MM.1S (cell line): ENCODE results near the gene DAB2IP.

Source experiments
- DNase-seq: peaks from one replicate; pipeline ENCODE4 v3.0.0-alpha.2; 2015
- H2AFZ ChIP-seq: fragments of 300-600 bp; sonication (generic); 2 replicates; pipeline ENCODE4 v1.6.0; 2016; ENCODE audit warnings: antibody characterized with exemption, low read length
- H3F3A ChIP-seq: fragments of 300-600 bp; sonication (generic); 2 replicates; pipeline ENCODE4 v1.6.1; 2016; ENCODE audit warnings: mild to moderate bottlenecking, antibody characterized with exemption, low read length, moderate library complexity, mixed read lengths; ENCODE audit not compliant: insufficient read depth
- H3K27ac ChIP-seq: fragments of 300-600 bp; sonication (generic); 2 replicates; pipeline ENCODE4 v1.5.1; 2016; ENCODE audit warnings: mild to moderate bottlenecking, low read length
- H3K27me3 ChIP-seq: fragments of 300-600 bp; sonication (generic); replicated peaks from 2 replicates; pipeline ENCODE4 v1.6.0; 2016; ENCODE audit warnings: low read length; ENCODE audit not compliant: insufficient read depth
- H3K36me3 ChIP-seq: fragments of 300-600 bp; sonication (generic); replicated peaks from 2 replicates; pipeline ENCODE4 v1.6.1; 2016; ENCODE audit warnings: mild to moderate bottlenecking, low read length, mixed read lengths; ENCODE audit not compliant: insufficient read depth
- H3K4me1 ChIP-seq: fragments of 300-600 bp; sonication (generic); 2 replicates; pipeline ENCODE4 v1.6.1; 2016; ENCODE audit warnings: low read length, mixed read lengths
- H3K4me2 ChIP-seq: fragments of 300-600 bp; sonication (generic); 2 replicates; pipeline ENCODE4 v1.6.0; 2016; ENCODE audit warnings: low read depth, low read length
- H3K4me3 ChIP-seq: fragments of 300-600 bp; sonication (generic); 2 replicates; pipeline ENCODE4 v1.5.1; 2016; ENCODE audit warnings: low read length, mixed read lengths
- H3K79me2 ChIP-seq: fragments of 300-600 bp; sonication (generic); 2 replicates; pipeline ENCODE4 v1.6.1; 2016; ENCODE audit warnings: mixed run types, low read length, mixed read lengths
- H3K9ac ChIP-seq: fragments of 300-600 bp; sonication (generic); 2 replicates; pipeline ENCODE4 v1.6.1; 2016; ENCODE audit warnings: low read length, mixed read lengths
- H3K9me2 ChIP-seq: fragments of 300-600 bp; sonication (generic); replicated peaks from 2 replicates; pipeline ENCODE4 v1.6.1; 2016; ENCODE audit warnings: mild to moderate bottlenecking, low read length, mixed read lengths; ENCODE audit not compliant: insufficient read depth
- H3K9me3 ChIP-seq: fragments of 300-600 bp; sonication (generic); replicated peaks from 2 replicates; pipeline ENCODE4 v1.6.1; 2016; ENCODE audit warnings: mild to moderate bottlenecking, low read length, mixed read lengths; ENCODE audit not compliant: insufficient read depth
- H4K20me1 ChIP-seq: fragments of 300-600 bp; sonication (generic); 2 replicates; pipeline ENCODE4 v1.6.1; 2016; ENCODE audit warnings: mild to moderate bottlenecking, low read length, moderate library complexity, mixed read lengths; ENCODE audit not compliant: insufficient read depth
- CTCF ChIP-seq: fragments of 300-600 bp; sonication (generic); IDR thresholded peaks from 2 replicates; pipeline ENCODE4 v1.5.1; 2016; ENCODE audit warnings: antibody characterized with exemption, low read length, mixed read lengths
- EZH2 ChIP-seq: fragments of 300-600 bp; sonication (generic); optimal IDR thresholded peaks from 2 replicates; pipeline ENCODE3; 2017; ENCODE audit warnings: low read depth, mild to moderate bottlenecking, antibody characterized with exemption, low read length, mixed read lengths
- EZH2phosphoT487 ChIP-seq: fragments of 300-600 bp; sonication (generic); IDR thresholded peaks from 2 replicates; pipeline ENCODE4 v1.6.1; 2018; ENCODE audit warnings: antibody characterized with exemption, low read length

The DAB2IP gene

GRCh38 chr9:121671612-121672155 lies 20.2 kb downstream of the DAB2IP start:
- H3K9me3 ChIP-seq, result no peaks in the 10 kb centered on the region
- no peaks in the 10 kb centered on the region for H3K79me2 ChIP-seq
- no peak overlapping the region for H3K9ac ChIP-seq
- H3K27me3 ChIP-seq, result no peaks in the 10 kb centered on the region
- TF ChIP-seq EZH2phosphoT487 (no peak), EZH2 (no peak), CTCF (no peak)
- no peak overlapping the region for H3K4me2 ChIP-seq
- no peaks in the 10 kb centered on the region for H3F3A ChIP-seq
- no peak overlapping the region for H3K4me3 ChIP-seq
- no peak overlapping the region for H3K27ac ChIP-seq
- H3K4me1 ChIP-seq, result no peaks in the 10 kb centered on the region
- no peak overlapping the region for H2AFZ ChIP-seq
- DNase-seq, result no peak
- H3K9me2 ChIP-seq, result no peaks in the 10 kb centered on the region
- H4K20me1 ChIP-seq, result no peaks in the 10 kb centered on the region
- H3K36me3 ChIP-seq, result no peaks in the 10 kb centered on the region

GRCh38 chr9:121672213-121672612 lies 20.8 kb downstream of the DAB2IP start:
- H3K4me1 ChIP-seq, result no peaks in the 10 kb centered on the region
- no peaks in the 10 kb centered on the region for H3K27me3 ChIP-seq
- TF ChIP-seq EZH2phosphoT487, result no peak
- no peak for TF ChIP-seq EZH2
- TF ChIP-seq CTCF, result no peak
- no peaks in the 10 kb centered on the region for H3K9me2 ChIP-seq
- H3K9ac ChIP-seq, result no peak overlapping the region
- no peaks in the 10 kb centered on the region for H3K79me2 ChIP-seq
- no peak overlapping the region for H2AFZ ChIP-seq
- no peak for DNase-seq
- H3K9me3 ChIP-seq, result no peaks in the 10 kb centered on the region
- no peak overlapping the region for H3K27ac ChIP-seq
- no peak overlapping the region for H3K4me3 ChIP-seq
- no peak overlapping the region for H3K4me2 ChIP-seq
- no peaks in the 10 kb centered on the region for H3K36me3 ChIP-seq
- H4K20me1 ChIP-seq, result no peaks in the 10 kb centered on the region
- H3F3A ChIP-seq, result no peaks in the 10 kb centered on the region

- Histone ChIP-seq H3K36me3 (no peaks in the 10 kb centered on the region), H3K27me3 (no peaks in the 10 kb centered on the region), H3K4me1 (no peaks in the 10 kb centered on the region), H3K4me2 (no peak overlapping the region), H3K4me3 (no peak overlapping the region), H3K9me3 (no peaks in the 10 kb centered on the region), H3K79me2 (no peaks in the 10 kb centered on the region), H3K27ac (no peak overlapping the region), H3F3A (no peaks in the 10 kb centered on the region), H2AFZ (no peak overlapping the region), H3K9me2 (no peaks in the 10 kb centered on the region), H3K9ac (no peak overlapping the region), H4K20me1 (no peaks in the 10 kb centered on the region)
- DNase-seq, result no peak
- TF ChIP-seq EZH2phosphoT487, result no peak
- TF ChIP-seq EZH2, result no peak
- no peak for TF ChIP-seq CTCF
These were observed 21.6 kb downstream of the DAB2IP start for GRCh38 chr9:121672986-121673385.
